Measurements from ENCODE around the gene PHEX. TPM values are rescaled to one million over a fixed set of nuclear protein-coding genes. Genes with fewer than 3 reads are reported as not detected.

Gene PHEX
- polyA plus RNA-seq, 1 donor (not counting 4 experiments of a cell fraction or from before 2014, with no cell fraction given): 0.80 TPM

GRCh38 chrX:22056235-22056634 is 24.1 kb downstream of the PHEX start:
- no peak overlapping the region for H3K9ac ChIP-seq (ENCODE audit: control insufficient read depth, extremely low read depth, insufficient read depth, low read length)
- DNase-seq (ENCODE audit: low read depth, low spot score): no peak
- peaks cover 13% of the 10 kb centered on the region for H3K4me1 ChIP-seq (ENCODE audit: control insufficient read depth, extremely low read depth, insufficient read depth, low read length)
- H3K4me3 ChIP-seq (ENCODE audit: control insufficient read depth in 2 of 3, extremely low read depth in 1 of 3, insufficient read depth in 2 of 3, low read depth in 1 of 3, low read length in 3 of 3): no peak overlapping the region
- TF ChIP-seq CTCF (optimal IDR thresholded peaks at IDR 0.05 in 1 of 3, IDR thresholded peaks at IDR 0.05 in 1 of 3, conservative IDR thresholded peaks at IDR 0.05 in 1 of 3; ENCODE audit: extremely low read depth in 1 of 3, insufficient read depth in 2 of 3, low read length in 3 of 3): no peak
- TF ChIP-seq EZH2 (IDR thresholded peaks at IDR 0.05; ENCODE audit: low read length): no peak
- no peaks in the 10 kb centered on the region for H4K20me1 ChIP-seq (ENCODE audit: control insufficient read depth, extremely low read depth, insufficient read depth, low read length)
- no peaks in the 10 kb centered on the region for H3K79me2 ChIP-seq (ENCODE audit: control insufficient read depth, insufficient read depth, low read length)
- H3K27me3 ChIP-seq (ENCODE audit: control insufficient read depth, extremely low read depth, insufficient read depth, low read length): no peaks in the 10 kb centered on the region
- no peak overlapping the region for H3K4me2 ChIP-seq (ENCODE audit: control insufficient read depth, extremely low read depth, insufficient read depth, low read depth, low read length)
- H3K9me1 ChIP-seq (ENCODE audit: control insufficient read depth, extremely low read depth, insufficient read depth, low read length): no peaks in the 10 kb centered on the region
- no peak overlapping the region for H2AFZ ChIP-seq (ENCODE audit: control insufficient read depth, low read length)
- no peaks in the 10 kb centered on the region for H3K9me3 ChIP-seq (ENCODE audit: control insufficient read depth, low read depth, low read length)
- no peak for FAIRE-seq
- dilution Hi-C loops (cut with MboI; ENCODE audit: extremely low pct_ligation_motif_present, low sequenced_read_pairs): no loop called here
- no peaks in the 10 kb centered on the region for H3K36me3 ChIP-seq (ENCODE audit: control insufficient read depth in 2 of 2, extremely low read depth in 1 of 2, insufficient read depth in 2 of 2, low read length in 2 of 2)
- H3K27ac ChIP-seq (ENCODE audit: control insufficient read depth, insufficient read depth, low read length): no peak overlapping the region

- H2AFZ ChIP-seq (ENCODE audit: control insufficient read depth, low read length): no peak overlapping the region
- TF ChIP-seq CTCF (optimal IDR thresholded peaks at IDR 0.05 in 1 of 3, IDR thresholded peaks at IDR 0.05 in 1 of 3, conservative IDR thresholded peaks at IDR 0.05 in 1 of 3; ENCODE audit: extremely low read depth in 1 of 3, insufficient read depth in 2 of 3, low read length in 3 of 3): no peak
- no peak for TF ChIP-seq EZH2 (IDR thresholded peaks at IDR 0.05; ENCODE audit: low read length)
- H3K9ac ChIP-seq (ENCODE audit: control insufficient read depth, extremely low read depth, insufficient read depth, low read length): no peak overlapping the region
- no peaks in the 10 kb centered on the region for H3K27me3 ChIP-seq (ENCODE audit: control insufficient read depth, extremely low read depth, insufficient read depth, low read length)
- H3K36me3 ChIP-seq (ENCODE audit: control insufficient read depth in 2 of 2, extremely low read depth in 1 of 2, insufficient read depth in 2 of 2, low read length in 2 of 2): no peaks in the 10 kb centered on the region
- H3K4me2 ChIP-seq (ENCODE audit: control insufficient read depth, extremely low read depth, insufficient read depth, low read depth, low read length): no peak overlapping the region
- FAIRE-seq: no peak
- no peak overlapping the region for H3K4me3 ChIP-seq (ENCODE audit: control insufficient read depth in 2 of 3, extremely low read depth in 1 of 3, insufficient read depth in 2 of 3, low read depth in 1 of 3, low read length in 3 of 3)
- H4K20me1 ChIP-seq (ENCODE audit: control insufficient read depth, extremely low read depth, insufficient read depth, low read length): no peaks in the 10 kb centered on the region
- no peaks in the 10 kb centered on the region for H3K79me2 ChIP-seq (ENCODE audit: control insufficient read depth, insufficient read depth, low read length)
- peaks cover 13% of the 10 kb centered on the region for H3K4me1 ChIP-seq (ENCODE audit: control insufficient read depth, extremely low read depth, insufficient read depth, low read length)
- no peak for DNase-seq (ENCODE audit: low read depth, low spot score)
- H3K27ac ChIP-seq (ENCODE audit: control insufficient read depth, insufficient read depth, low read length): no peak overlapping the region
- no peaks in the 10 kb centered on the region for H3K9me3 ChIP-seq (ENCODE audit: control insufficient read depth, low read depth, low read length)
- H3K9me1 ChIP-seq (ENCODE audit: control insufficient read depth, extremely low read depth, insufficient read depth, low read length): no peaks in the 10 kb centered on the region
- dilution Hi-C loops (cut with MboI; ENCODE audit: extremely low pct_ligation_motif_present, low sequenced_read_pairs): no loop called here
Observed at GRCh38 chrX:22057667-22058066, 25.5 kb downstream of the PHEX start.
